ENCODE results near the gene EIF1. TPM values are rescaled to one million over a fixed set of nuclear protein-coding genes. Genes with fewer than 3 reads are reported as not detected.

The EIF1 gene
- total and polyA plus RNA-seq, 2 donors (not counting 3 experiments of a cell fraction or from before 2014, with no cell fraction given), result 168 to 814 TPM

DNA sequence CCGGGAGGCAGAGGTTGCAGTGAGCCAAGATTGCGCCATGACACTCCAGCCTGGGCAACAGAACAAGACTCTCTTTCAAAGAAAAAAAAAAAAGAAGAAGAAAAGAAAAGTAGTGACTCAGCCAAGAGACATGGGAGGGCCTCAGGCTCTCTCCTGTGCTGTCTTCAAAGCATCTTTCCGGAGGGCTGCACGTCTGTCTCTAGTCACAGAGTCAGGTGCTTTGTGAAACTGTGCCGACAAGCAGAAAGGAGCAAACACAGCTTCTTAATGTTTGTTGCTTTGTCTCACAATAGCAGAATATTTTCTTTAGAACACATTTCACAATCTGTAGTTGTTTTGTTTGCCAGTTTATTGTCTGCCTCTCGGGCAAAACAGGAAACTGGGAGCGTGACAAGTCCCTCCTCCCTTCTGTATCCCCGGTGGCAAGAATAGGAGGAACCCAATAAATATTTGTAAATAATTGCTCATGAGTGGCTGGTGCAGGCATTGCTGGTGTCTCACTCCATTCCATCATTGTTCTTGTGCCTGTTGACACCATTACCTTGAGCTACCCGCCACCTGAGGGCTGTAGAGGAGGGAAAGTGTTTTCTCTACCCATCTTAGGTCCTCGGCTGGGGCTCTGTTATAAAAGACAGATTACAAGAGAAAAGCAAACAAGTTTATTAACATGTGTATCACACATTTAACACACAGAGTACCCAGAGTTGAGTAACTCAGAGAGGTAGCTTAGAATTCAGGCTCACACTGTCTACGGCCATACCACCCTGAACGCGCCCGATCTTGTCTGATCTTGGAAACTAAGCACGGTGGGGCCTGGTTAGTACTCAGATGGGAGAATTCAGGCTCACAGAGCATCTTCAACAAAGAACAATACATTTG, 29.0 kb downstream of the EIF1 start:
- H3K79me2 ChIP-seq (ENCODE audit: control insufficient read depth, insufficient read depth, low read length), result no peaks in the 10 kb centered on the region
- no peaks in the 10 kb centered on the region for H3K9me3 ChIP-seq (replicated peaks; ENCODE audit: control insufficient read depth, insufficient read depth, low read length)
- intact Hi-C loops (cut with micrococcal nuclease) (no loop called here), dilution Hi-C loops (cut with MboI; ENCODE audit: extremely low pct_ligation_motif_present, low sequenced_read_pairs) (no loop called here)
- no peak overlapping the region for H2AFZ ChIP-seq (ENCODE audit: low read depth, low read length)
- H3K4me3 ChIP-seq (replicated peaks in 1 of 3; ENCODE audit: insufficient read depth in 1 of 3, low read depth in 1 of 3, low read length in 3 of 3), result no peak overlapping the region
- TF ChIP-seq MYC (IDR thresholded peaks at IDR 0.05; ENCODE audit: low read depth, low read length) (no peak), GATA2 (IDR thresholded peaks at IDR 0.05; ENCODE audit: insufficient read depth, insufficient read length, low read depth, low read length) (no peak), POLR2A (IDR thresholded peaks at IDR 0.05; ENCODE audit: low read depth, low read length) (no peak), EZH2 (IDR thresholded peaks at IDR 0.05; ENCODE audit: borderline replicate concordance, low read depth, low read length, severe bottlenecking) (no peak), JUN (IDR thresholded peaks at IDR 0.05; ENCODE audit: borderline replicate concordance, insufficient read depth, insufficient read length, low read depth) (no peak), POLR2AphosphoS5 (IDR thresholded peaks at IDR 0.05; ENCODE audit: insufficient read depth, low read depth, low read length) (no peak), FOS (IDR thresholded peaks at IDR 0.05; ENCODE audit: borderline replicate concordance, insufficient read depth, low read length) (no peak)
- TF ChIP-seq, protein P1, sequence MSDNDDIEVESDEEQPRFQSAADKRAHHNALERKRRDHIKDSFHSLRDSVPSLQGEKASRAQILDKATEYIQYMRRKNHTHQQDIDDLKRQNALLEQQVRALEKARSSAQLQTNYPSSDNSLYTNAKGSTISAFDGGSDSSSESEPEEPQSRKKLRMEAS (IDR thresholded peaks at IDR 0.05; ENCODE audit: insufficient read depth, insufficient read length), result no peak
- TF ChIP-seq, protein P2, sequence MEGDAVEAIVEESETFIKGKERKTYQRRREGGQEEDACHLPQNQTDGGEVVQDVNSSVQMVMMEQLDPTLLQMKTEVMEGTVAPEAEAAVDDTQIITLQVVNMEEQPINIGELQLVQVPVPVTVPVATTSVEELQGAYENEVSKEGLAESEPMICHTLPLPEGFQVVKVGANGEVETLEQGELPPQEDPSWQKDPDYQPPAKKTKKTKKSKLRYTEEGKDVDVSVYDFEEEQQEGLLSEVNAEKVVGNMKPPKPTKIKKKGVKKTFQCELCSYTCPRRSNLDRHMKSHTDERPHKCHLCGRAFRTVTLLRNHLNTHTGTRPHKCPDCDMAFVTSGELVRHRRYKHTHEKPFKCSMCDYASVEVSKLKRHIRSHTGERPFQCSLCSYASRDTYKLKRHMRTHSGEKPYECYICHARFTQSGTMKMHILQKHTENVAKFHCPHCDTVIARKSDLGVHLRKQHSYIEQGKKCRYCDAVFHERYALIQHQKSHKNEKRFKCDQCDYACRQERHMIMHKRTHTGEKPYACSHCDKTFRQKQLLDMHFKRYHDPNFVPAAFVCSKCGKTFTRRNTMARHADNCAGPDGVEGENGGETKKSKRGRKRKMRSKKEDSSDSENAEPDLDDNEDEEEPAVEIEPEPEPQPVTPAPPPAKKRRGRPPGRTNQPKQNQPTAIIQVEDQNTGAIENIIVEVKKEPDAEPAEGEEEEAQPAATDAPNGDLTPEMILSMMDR (IDR thresholded peaks at IDR 0.05; ENCODE audit: extremely low read depth in 1 of 2, insufficient read depth in 1 of 2, low read depth in 1 of 2, low read length in 2 of 2), result no peak
- FAIRE-seq, result peak; percentile 46
- no peak overlapping the region for H3K27ac ChIP-seq (ENCODE audit: insufficient read depth, low read depth, low read length)
- no peak overlapping the region for H3K9ac ChIP-seq (replicated peaks; ENCODE audit: extremely low read depth, insufficient read depth, low read length)
- BruUV-seq (replicated peaks), result no TSS peak
- peak; percentile 18 for DNase-seq (ENCODE audit: low read depth, low spot score)
- H4K20me1 ChIP-seq (replicated peaks; ENCODE audit: control insufficient read depth, extremely low read depth, insufficient read depth, low read length), result no peaks in the 10 kb centered on the region
- no peaks in the 10 kb centered on the region for H3K36me3 ChIP-seq (ENCODE audit: control insufficient read depth in 2 of 2, extremely low read depth in 1 of 2, insufficient read depth in 2 of 2, low read length in 2 of 2)
- no peaks in the 10 kb centered on the region for H3K4me1 ChIP-seq (ENCODE audit: control insufficient read depth, extremely low read depth, insufficient read depth, low read length)
- H3K9me1 ChIP-seq (replicated peaks; ENCODE audit: control insufficient read depth, extremely low read depth, insufficient read depth, low read length), result no peaks in the 10 kb centered on the region
- ChIA-PET POLR2A (no interaction called here), CTCF (interaction anchor here (1.2 to 1.5 kb wide), 3 partner anchors 9 to 22 kb away, joined by 3 to 7 read pairs (median 3); no protein-coding TSS in a partner anchor)
- peaks cover 4 to 5% of the 10 kb centered on the region in 2 experiments for H3K27me3 ChIP-seq (ENCODE audit: control insufficient read depth in 2 of 2, insufficient read depth in 2 of 2, low read length in 2 of 2)
- no peak overlapping the region for H3K4me2 ChIP-seq (ENCODE audit: insufficient read depth, low read length)

Measured in endothelial cell of umbilical vein (primary cell).